Suprapubic skin (tissue), 3 donors: ENCODE measurements around the gene FAM209B.

ENCODE experiments used
- EP300 ChIP-seq: sonication (generic); formaldehyde crosslinking; IDR thresholded peaks from one replicate; pipeline ENCODE4 v1.6.1; 2017; ENCODE audit warnings: antibody characterized with exemption
- TF ChIP-seq, protein P1 (sequence below), 2 donors: fragments of 200-600 bp in 1 of 2; fragments of 450-650 bp in 1 of 2; sonication (generic) in 1 of 2; IDR thresholded peaks; one replicate each; pipeline ENCODE4 v1.5.1; 2016 to 2019; ENCODE audit warnings: antibody characterized with exemption in 2 of 2, mild to moderate bottlenecking in 1 of 2, moderate library complexity in 1 of 2

DNA sequence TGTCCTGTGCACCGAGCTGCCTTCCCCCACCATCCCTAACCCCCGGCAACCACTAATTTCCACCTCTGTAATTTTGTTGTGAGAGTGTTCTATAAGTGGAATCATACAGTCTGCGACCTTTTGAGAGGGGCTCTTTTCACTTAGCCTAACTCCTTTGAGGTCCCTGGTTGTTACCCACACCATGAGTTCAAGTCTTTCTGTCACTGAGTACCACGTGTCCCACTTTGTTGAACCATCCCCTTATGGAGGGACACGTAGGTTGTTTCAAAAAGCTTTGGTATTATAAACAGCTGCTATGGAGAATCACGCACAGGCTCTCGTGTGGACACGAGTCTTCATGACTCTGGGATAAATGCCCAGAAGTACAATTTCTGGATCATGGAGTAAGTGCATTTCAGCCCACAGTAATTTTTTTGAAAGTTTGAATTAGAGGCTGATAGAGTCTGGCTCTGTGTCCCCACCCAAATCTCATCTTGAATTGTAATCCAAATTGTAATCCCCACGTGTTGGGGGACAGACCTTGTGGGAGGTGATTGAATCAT is 9.5 kb downstream of the FAM209B start:
- TF ChIP-seq, protein P1, sequence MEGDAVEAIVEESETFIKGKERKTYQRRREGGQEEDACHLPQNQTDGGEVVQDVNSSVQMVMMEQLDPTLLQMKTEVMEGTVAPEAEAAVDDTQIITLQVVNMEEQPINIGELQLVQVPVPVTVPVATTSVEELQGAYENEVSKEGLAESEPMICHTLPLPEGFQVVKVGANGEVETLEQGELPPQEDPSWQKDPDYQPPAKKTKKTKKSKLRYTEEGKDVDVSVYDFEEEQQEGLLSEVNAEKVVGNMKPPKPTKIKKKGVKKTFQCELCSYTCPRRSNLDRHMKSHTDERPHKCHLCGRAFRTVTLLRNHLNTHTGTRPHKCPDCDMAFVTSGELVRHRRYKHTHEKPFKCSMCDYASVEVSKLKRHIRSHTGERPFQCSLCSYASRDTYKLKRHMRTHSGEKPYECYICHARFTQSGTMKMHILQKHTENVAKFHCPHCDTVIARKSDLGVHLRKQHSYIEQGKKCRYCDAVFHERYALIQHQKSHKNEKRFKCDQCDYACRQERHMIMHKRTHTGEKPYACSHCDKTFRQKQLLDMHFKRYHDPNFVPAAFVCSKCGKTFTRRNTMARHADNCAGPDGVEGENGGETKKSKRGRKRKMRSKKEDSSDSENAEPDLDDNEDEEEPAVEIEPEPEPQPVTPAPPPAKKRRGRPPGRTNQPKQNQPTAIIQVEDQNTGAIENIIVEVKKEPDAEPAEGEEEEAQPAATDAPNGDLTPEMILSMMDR (IDR thresholded peaks at IDR 0.05), result no peak
- no peak for TF ChIP-seq EP300
